ENCODE measurements around the gene SGIP1. TPM values are rescaled to one million over a fixed set of nuclear protein-coding genes. Genes with fewer than 3 reads are reported as not detected.

The SGIP1 gene
- total RNA-seq, 1 donor from 2014 or later: 31.8 TPM

DNA sequence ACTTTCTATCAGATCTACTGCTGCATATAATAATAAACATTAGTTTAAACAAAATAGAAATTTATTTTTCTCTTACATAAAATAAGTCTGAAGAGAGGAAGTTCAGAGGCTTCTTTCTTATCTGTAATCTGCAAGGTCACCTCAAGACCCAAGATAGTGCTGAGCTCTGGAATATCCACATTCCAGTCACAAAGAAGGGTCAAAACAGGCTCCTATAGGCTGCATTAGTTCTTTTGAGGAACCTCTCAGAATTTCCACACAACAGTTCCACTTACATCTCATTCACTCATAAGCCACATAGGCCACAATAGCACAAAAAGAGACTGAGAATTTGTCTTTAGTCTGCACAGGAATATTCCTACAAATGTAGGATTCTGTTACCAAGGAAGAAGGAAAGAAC is 233.7 kb downstream of the SGIP1 start:
- Mint-ChIP-seq H3K4me3 (ENCODE audit: unreplicated experiment) (no peak overlapping the region), H3K36me3 (ENCODE audit: low read depth) (no peaks in the 10 kb centered on the region), H3K4me1 (ENCODE audit: low read depth) (no peaks in the 10 kb centered on the region), H3K9me3 (ENCODE audit: low read depth) (peaks cover 3% of the 10 kb centered on the region), H3K27me3 (ENCODE audit: low read depth) (no peaks in the 10 kb centered on the region), H3K27ac (ENCODE audit: unreplicated experiment) (no peak overlapping the region)
- TF ChIP-seq, protein P1, sequence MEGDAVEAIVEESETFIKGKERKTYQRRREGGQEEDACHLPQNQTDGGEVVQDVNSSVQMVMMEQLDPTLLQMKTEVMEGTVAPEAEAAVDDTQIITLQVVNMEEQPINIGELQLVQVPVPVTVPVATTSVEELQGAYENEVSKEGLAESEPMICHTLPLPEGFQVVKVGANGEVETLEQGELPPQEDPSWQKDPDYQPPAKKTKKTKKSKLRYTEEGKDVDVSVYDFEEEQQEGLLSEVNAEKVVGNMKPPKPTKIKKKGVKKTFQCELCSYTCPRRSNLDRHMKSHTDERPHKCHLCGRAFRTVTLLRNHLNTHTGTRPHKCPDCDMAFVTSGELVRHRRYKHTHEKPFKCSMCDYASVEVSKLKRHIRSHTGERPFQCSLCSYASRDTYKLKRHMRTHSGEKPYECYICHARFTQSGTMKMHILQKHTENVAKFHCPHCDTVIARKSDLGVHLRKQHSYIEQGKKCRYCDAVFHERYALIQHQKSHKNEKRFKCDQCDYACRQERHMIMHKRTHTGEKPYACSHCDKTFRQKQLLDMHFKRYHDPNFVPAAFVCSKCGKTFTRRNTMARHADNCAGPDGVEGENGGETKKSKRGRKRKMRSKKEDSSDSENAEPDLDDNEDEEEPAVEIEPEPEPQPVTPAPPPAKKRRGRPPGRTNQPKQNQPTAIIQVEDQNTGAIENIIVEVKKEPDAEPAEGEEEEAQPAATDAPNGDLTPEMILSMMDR (IDR thresholded peaks at IDR 0.05): no peak
- no peak for DNase-seq (ENCODE audit: low spot score)

DNA sequence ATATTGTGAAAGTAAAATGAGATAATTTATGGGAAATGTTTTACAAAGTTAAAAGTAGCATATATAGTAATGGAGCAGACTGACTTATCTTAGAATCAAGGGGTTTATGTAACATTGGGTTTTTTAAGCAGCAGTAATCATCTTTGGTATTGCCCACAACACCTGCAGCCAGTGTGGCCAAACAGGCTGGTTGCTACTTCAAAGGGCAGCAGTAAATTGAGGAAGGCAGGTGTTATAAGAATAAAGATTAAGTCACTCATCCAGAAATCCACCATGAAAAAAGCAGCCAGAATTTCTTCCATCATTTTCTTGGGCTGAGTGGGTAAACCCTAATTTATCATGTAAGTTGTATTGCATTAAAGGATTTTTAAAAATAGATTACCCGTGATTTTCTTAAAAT is 235.0 kb downstream of the SGIP1 start:
- H3K4me3 Mint-ChIP-seq (ENCODE audit: unreplicated experiment): no peak overlapping the region
- no peaks in the 10 kb centered on the region for H3K9me3 Mint-ChIP-seq (ENCODE audit: low read depth)
- no peaks in the 10 kb centered on the region for H3K4me1 Mint-ChIP-seq (ENCODE audit: low read depth)
- no peaks in the 10 kb centered on the region for H3K36me3 Mint-ChIP-seq (ENCODE audit: low read depth)
- DNase-seq (ENCODE audit: low spot score): no peak
- TF ChIP-seq, protein P1 (IDR thresholded peaks at IDR 0.05): no peak
- H3K27me3 Mint-ChIP-seq (ENCODE audit: low read depth): no peaks in the 10 kb centered on the region
- H3K27ac Mint-ChIP-seq (ENCODE audit: unreplicated experiment): no peak overlapping the region

DNA sequence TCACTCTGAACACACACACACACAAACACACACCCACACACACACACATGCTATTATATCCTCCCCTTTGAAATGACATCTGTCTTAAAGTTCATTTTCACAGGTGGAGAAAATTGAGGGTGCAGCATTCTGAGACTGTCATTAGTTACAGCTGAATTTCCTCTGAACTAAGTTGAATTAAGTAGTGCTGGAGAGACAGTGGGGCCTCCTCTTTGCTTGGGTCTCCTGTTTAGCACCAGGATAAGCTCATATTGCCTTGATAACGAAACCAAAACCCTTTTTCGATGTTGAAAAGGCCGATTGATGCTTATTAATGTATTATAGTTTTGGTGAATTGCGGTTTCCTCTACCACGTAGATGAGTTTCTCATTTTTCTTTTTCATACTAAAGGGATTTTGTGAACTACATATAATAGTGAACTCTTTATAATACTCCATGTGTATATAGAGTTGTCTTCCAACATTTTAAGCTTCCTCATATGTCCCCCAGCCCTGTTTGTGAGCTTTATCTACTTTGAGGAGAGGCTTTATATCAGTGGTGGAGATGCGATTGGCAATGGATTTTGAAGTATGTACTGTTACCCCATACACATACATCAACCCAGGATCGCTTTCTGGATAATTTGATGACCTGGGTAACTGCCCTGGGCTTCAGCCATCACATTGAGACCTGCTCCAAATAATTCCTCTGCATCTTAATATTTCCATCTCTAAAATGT is 235.7 kb downstream of the SGIP1 start:
- Mint-ChIP-seq H3K4me1 (ENCODE audit: low read depth) (no peaks in the 10 kb centered on the region), H3K27me3 (ENCODE audit: low read depth) (no peaks in the 10 kb centered on the region), H3K9me3 (ENCODE audit: low read depth) (no peaks in the 10 kb centered on the region), H3K36me3 (ENCODE audit: low read depth) (no peaks in the 10 kb centered on the region), H3K4me3 (ENCODE audit: unreplicated experiment) (no peak overlapping the region), H3K27ac (ENCODE audit: unreplicated experiment) (no peak overlapping the region)
- DNase-seq (ENCODE audit: low spot score): no peak
- TF ChIP-seq, protein P1 (IDR thresholded peaks at IDR 0.05): no peak

DNA sequence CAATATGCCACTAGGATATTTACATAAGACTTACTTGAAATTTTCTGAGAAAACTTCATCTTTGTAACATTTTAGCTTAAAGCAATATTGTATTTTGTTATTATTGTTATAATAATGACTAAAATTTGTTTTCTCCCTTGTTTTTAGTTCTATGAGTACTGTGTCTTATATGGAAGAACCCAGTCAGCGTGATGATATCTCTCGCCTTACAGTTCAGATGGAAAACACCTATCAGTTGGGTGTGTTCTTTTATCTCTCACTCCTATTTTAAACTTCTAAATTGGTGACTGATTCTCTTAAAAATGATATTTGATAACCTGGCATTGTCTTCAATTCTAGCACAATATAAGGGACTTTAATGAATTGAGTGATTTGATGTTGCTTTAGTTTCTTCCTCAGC is 236.3 kb downstream of the SGIP1 start:
- Mint-ChIP-seq H3K27ac (ENCODE audit: unreplicated experiment) (no peak overlapping the region), H3K4me1 (ENCODE audit: low read depth) (no peaks in the 10 kb centered on the region), H3K27me3 (ENCODE audit: low read depth) (no peaks in the 10 kb centered on the region), H3K9me3 (ENCODE audit: low read depth) (no peaks in the 10 kb centered on the region), H3K4me3 (ENCODE audit: unreplicated experiment) (no peak overlapping the region), H3K36me3 (ENCODE audit: low read depth) (no peaks in the 10 kb centered on the region)
- no peak for DNase-seq (ENCODE audit: low spot score)
- TF ChIP-seq, protein P1 (IDR thresholded peaks at IDR 0.05): no peak

DNA sequence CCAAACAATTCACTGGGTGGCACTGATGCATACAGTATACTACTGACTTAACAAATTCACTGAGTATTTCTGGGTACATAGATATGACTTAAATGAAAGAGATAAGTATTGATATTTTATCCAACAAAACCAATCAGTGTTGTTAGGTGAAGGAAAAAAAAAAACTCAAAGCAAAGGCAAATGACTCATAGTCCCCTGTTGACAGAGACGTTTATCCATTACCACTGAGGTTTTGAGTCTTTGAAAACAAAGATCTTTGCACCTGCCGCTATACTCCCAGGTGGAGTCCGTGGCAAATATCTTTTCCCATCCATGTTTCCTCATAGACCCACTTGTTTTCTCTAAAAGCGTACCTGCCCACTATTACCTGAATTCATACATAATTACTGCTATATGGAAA is 236.7 kb downstream of the SGIP1 start:
- Mint-ChIP-seq H3K4me1 (ENCODE audit: low read depth) (no peaks in the 10 kb centered on the region), H3K4me3 (ENCODE audit: unreplicated experiment) (no peak overlapping the region), H3K27ac (ENCODE audit: unreplicated experiment) (no peak overlapping the region), H3K27me3 (ENCODE audit: low read depth) (no peaks in the 10 kb centered on the region), H3K36me3 (ENCODE audit: low read depth) (no peaks in the 10 kb centered on the region), H3K9me3 (ENCODE audit: low read depth) (no peaks in the 10 kb centered on the region)
- TF ChIP-seq, protein P1 (IDR thresholded peaks at IDR 0.05): no peak
- no peak for DNase-seq (ENCODE audit: low spot score)
